GM19468 (cell line): Measurements from ENCODE around the gene FBLN5.

Experiments
- ATAC-seq: cut with Tn5 transposase; IDR thresholded peaks from one replicate; pipeline ENCODE4 v1.9.1; 2021; ENCODE audit warnings: mild to moderate bottlenecking, moderate library complexity, moderate number of reproducible peaks; ENCODE audit not compliant: unreplicated experiment; ENCODE audit errors: extremely low read depth

Gene FBLN5, protein sequence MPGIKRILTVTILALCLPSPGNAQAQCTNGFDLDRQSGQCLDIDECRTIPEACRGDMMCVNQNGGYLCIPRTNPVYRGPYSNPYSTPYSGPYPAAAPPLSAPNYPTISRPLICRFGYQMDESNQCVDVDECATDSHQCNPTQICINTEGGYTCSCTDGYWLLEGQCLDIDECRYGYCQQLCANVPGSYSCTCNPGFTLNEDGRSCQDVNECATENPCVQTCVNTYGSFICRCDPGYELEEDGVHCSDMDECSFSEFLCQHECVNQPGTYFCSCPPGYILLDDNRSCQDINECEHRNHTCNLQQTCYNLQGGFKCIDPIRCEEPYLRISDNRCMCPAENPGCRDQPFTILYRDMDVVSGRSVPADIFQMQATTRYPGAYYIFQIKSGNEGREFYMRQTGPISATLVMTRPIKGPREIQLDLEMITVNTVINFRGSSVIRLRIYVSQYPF

DNA sequence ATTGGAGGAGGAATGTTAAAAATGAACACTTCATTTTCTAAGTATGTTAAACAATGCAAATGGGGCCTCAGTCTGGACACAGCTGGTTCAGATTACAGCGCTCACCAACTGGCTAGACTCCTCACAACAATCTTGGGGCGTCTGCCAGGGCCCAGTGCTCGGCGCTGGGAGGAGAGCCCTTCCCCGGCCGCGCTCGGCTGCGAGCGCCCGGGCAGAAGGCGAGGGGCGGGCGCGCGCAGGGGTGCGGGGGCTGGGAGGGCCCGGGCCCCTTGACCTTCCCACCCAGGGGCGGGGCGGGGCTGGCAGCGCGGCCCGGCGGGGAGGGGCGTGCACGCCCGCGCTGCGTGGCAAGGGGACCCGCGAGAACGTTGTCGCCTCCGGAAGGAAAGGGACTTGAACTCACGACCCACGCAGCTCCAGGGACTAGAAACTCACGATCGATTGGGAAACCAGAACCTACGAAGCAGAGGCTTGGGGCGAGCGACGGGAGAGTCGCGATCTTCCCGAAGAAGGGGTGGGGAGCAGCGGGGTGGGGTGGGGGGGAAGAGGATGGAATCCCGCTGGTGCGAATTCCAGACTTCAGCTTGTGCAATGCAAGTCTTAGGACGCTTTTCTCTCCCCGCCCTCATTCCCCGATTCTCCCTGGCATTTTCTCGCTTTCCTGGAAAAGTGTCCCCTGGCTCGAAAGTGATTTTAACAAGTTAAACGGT is at the start of gene FBLN5:
TSS of gene FBLN5 (minus strand) at position 220 of the 710 bp plus-strand sequence. CDS start 465 bp downstream, outside the sequence.
- ATAC-seq, result no peak

- no peak for ATAC-seq
Observed at GRCh38 chr14:91996948-91997371, 49.5 kb upstream of the FBLN5 start.

DNA sequence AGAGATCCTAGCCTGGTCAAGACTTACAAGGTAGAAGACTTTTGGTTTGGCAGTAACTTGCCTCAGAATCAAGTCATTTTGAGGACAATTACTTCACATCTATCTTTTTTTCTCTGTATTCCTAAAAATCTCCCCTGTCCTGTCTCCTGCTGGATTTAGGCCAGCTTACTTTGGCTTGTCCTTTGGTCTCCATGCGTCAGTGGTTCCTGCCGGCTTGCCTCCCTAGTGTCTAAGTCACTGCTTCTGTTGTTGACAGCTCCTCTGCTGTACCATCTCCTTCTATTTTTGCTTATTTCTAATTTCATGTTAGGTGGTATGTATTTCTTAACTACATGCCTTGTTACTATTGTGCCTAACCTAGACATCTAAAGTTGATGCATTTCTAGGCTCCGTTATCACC is 39.7 kb upstream of the FBLN5 start:
- no peak for ATAC-seq

DNA sequence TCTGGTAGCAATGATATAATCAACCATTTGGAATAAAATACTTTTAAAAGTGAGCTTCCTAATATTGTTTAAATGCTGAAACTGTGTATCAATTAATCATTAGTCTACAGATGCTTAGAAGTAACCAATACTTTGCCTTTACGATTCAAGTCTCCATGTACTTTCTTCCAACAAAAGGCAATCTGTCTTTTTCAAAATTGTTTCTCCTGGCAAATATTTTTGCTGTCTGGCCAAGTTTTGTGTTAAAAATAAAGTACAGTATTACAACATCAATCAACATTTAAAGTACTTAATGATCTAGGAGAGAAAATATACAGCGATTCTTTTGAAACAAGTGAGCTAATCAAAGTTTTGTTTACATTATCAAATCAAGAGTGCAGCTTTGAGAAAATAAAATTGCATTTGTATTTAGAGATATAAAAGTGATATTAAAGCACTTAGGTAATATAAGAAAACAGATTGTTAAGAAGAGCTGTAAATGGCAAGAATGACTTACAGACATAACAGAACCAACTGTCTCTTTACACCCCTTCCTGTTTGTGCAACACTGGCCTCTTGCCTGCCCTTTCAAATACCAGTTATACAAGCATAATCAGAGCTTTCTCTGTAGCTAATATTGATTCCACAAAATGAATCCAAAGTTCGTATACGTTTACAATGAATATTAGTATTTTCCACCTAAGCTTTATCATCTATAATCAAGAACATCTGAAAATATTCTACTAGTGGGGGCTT is 38.2 kb upstream of the FBLN5 start:
- no peak for ATAC-seq

GRCh38 chr14:91985008-91985407 is 37.5 kb upstream of the FBLN5 start:
- no peak for ATAC-seq

DNA sequence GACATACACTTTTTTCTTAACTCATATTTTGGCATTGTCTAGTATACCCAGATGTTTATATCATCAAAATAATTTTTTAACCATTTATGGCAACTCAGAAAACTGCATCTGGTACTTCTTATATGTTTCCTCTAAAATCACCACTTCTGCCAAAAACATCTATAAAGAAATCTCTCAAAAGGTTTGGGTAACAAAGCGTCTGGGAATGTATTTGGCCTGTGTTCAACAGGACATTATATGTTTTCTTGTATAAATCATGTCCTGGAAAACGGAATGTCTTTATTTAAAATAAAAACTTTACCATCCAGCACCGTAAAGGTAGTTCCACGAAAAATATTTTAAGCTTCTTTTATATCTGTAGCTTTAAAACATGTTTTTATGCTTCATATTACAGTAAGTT is 36.1 kb upstream of the FBLN5 start:
- ATAC-seq, result no peak

GRCh38 chr14:91980157-91980556 is 32.7 kb upstream of the FBLN5 start:
- ATAC-seq, result no peak

- no peak for ATAC-seq
Observed at GRCh38 chr14:91977884-91978283, 30.4 kb upstream of the FBLN5 start.

- no peak for ATAC-seq
Observed at GRCh38 chr14:91975763-91976162, 28.3 kb upstream of the FBLN5 start.

GRCh38 chr14:91971188-91971778 is 23.8 kb upstream of the FBLN5 start:
- ATAC-seq, result no peak

GRCh38 chr14:91968280-91968679 is 20.8 kb upstream of the FBLN5 start:
- ATAC-seq, result no peak

DNA sequence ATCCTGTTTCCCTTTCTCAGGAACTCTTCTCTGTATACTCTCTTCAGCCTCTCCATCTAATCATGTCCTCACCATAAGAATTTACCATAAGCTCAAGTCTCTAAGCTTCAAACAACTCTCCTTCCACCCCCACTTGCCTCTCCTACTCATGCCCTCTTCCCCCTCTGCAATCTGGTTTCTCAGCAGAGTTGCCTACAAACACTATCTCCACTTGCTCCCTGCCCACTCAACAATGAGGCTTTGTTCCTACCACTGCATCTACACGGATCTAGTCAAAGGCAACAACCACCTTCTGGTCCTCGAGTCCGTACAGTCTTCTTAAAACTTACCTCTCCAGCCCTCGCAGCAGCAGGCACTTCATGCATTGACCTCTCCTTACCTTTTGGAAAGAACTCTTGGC is 17.2 kb upstream of the FBLN5 start:
- ATAC-seq, result no peak

- no peak for ATAC-seq
Observed at GRCh38 chr14:91964011-91964410, 16.5 kb upstream of the FBLN5 start.

DNA sequence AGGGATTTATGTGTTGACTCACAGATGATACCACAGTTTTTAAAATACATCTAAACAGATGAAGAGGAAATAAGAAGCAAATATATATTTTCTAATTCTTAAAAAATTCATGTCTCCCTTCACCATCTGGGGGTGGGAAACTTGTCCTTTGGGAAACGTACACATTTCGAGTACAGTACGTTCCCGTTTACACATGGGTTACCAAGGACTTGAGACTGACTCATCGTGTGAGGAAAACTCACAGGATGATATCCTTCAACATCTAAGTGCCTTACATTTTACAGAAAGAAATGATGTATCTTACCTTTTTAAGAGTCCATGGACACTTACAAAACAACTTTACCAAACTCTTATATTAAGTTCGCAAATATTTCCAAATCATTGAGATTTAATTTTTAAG is 16.0 kb upstream of the FBLN5 start:
- ATAC-seq, result no peak

GRCh38 chr14:91961297-91962220 is 14.1 kb upstream of the FBLN5 start:
- ATAC-seq, result no peak

- ATAC-seq, result no peak
Observed at GRCh38 chr14:91957876-91958313, 10.4 kb upstream of the FBLN5 start.

GRCh38 chr14:91956616-91957015 is 9.1 kb upstream of the FBLN5 start:
- ATAC-seq, result no peak

DNA sequence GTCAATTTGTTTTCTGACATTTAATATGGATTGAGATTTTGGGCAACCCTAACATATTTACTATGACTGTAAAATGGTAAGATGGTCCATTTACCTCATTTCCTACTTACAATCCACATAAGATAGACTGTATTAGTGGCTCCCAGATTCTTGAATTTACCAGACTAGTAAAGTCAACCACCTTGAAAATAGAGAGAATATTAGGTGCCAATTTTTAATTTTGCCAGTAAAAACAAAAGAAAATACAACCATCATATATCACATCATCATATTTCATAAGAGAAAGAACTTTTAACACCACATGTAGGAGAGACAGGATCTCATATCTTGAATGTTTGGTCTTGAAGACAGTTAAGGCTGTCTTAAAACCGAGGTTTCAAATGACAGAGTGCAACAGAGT is 7.7 kb upstream of the FBLN5 start:
- no peak for ATAC-seq
